ENCODE measurements around the gene LECT2.

The LECT2 gene

DNA sequence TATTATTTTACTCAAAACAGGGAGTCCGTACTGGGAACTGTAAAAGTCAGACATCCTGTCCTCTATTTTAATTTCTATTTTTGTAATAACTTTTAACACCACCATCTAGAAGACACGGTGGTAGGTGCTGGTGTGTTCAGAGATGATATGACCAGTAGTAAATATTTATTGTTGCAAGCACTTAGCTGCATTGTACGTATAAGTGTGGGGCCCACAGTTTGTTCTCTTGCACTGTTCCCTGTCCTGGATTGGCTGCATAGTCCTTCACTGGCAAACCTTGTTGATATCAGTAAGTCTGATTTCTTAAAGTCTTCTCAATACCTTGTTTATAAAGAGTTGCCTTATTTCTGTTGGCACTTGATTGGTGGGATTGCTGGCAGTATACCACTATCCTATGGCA is 34.6 kb downstream of the LECT2 start:
- DNase-seq: no peak
- no peak overlapping the region for H3K27ac ChIP-seq
- in situ Hi-C loops (cut with HindIII; ENCODE audit: low pct_ligation_motif_present, low sequenced_read_pairs): no loop called here
- H3K4me3 ChIP-seq (ENCODE audit: low read depth, low read length): no peak overlapping the region
- H3K36me3 ChIP-seq (replicated peaks): no peaks in the 10 kb centered on the region
- TF ChIP-seq CTCF (IDR thresholded peaks at IDR 0.05; ENCODE audit: low read depth, low read length, missing control alignments): no peak
- peaks cover 2% of the 10 kb centered on the region for H3K27me3 ChIP-seq (replicated peaks)

GRCh38 chr5:135916638-135917263 is 38.0 kb downstream of the LECT2 start:
- no peak for TF ChIP-seq CTCF (IDR thresholded peaks at IDR 0.05; ENCODE audit: low read depth, low read length, missing control alignments)
- no peak overlapping the region for H3K27ac ChIP-seq
- in situ Hi-C loops (cut with HindIII; ENCODE audit: low pct_ligation_motif_present, low sequenced_read_pairs): no loop called here
- H3K4me3 ChIP-seq (ENCODE audit: low read depth, low read length): no peak overlapping the region
- peaks cover 18% of the 10 kb centered on the region for H3K27me3 ChIP-seq (replicated peaks)
- DNase-seq: no peak
- H3K36me3 ChIP-seq (replicated peaks): no peaks in the 10 kb centered on the region

DNA sequence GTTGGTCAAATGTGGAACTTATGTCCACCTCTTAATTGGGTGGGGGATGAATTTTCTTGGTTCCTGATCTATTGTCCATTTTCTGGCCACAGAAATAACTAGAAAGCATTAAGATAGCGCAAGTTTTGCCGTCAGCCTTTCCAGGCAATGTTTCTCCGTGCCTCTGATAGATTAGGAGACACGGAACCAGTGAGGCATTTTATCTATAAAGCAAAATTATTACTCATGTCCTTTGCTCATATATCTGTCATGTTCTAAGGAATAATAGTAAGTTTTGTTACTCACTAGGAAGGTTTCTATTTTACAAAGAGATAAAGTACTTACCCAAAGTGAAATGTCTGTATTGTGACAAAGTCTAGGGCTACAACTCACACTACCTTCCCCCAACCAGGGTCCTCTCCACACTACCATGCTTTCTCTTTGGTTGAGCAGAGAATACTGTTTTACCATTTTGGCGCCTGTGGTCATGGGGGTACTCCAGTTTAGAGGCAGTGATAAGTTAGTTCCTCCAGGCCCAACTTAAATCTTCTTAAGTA is 39.2 kb downstream of the LECT2 start:
- no peak overlapping the region for H3K27ac ChIP-seq
- no peaks in the 10 kb centered on the region for H3K36me3 ChIP-seq (replicated peaks)
- peaks cover 20% of the 10 kb centered on the region for H3K27me3 ChIP-seq (replicated peaks)
- no peak for DNase-seq
- in situ Hi-C loops (cut with HindIII; ENCODE audit: low pct_ligation_motif_present, low sequenced_read_pairs): no loop called here
- H3K4me3 ChIP-seq (ENCODE audit: low read depth, low read length): no peak overlapping the region
- TF ChIP-seq CTCF (IDR thresholded peaks at IDR 0.05; ENCODE audit: low read depth, low read length, missing control alignments): no peak

DNA sequence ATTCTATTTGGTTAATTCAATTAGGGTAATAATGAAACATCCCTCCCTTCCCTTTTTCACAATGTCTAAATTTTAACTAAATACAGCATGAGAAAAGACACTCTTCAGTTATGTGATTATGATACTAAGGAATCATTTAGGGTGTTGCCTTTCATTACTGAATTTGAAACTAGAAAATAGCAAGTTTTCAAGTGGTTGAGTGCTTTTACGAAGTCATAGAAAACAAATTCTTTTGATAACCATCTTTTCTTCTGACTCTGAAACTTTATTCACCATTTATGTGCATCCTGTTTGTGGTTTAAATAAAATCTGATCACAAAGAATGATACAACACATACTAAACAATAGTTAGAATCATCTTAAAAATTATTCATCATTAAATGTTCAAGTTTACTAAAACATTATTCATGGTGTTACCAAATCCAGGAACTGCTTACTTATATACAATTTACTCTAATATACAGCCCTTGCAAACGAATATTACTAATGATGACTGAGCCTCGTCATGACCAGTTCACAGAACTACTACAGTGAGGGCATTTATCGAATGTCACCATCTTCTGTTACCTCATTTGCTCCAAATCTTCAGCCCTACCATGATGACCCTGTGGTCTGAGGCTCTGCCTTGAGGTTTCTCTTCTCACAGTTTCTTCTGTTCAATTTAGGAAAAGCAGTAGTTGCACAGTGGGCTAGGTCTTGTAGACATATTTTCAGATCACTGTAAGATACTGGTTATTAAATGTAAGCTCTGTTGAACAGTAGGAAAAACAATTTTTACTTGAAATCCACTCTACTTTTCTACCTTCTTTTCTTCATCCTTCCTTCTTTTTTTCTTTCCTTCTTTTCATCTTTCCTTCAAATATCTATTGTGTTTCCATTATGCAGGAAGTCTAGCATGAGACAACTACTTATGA is 40.8 kb downstream of the LECT2 start:
- Histone ChIP-seq H3K36me3 (replicated peaks) (no peaks in the 10 kb centered on the region), H3K4me3 (ENCODE audit: low read depth, low read length) (no peak overlapping the region), H3K27me3 (replicated peaks) (peaks cover 20% of the 10 kb centered on the region), H3K27ac (no peak overlapping the region)
- no peak for TF ChIP-seq CTCF (IDR thresholded peaks at IDR 0.05; ENCODE audit: low read depth, low read length, missing control alignments)
- DNase-seq: no peak
- in situ Hi-C loops (cut with HindIII; ENCODE audit: low pct_ligation_motif_present, low sequenced_read_pairs): no loop called here

- no peak for TF ChIP-seq CTCF (IDR thresholded peaks at IDR 0.05; ENCODE audit: low read depth, low read length, missing control alignments)
- in situ Hi-C loops (cut with HindIII; ENCODE audit: low pct_ligation_motif_present, low sequenced_read_pairs): no loop called here
- H3K27me3 ChIP-seq (replicated peaks): no peaks in the 10 kb centered on the region
Measured at GRCh38 chr5:135905144-135905543, 49.6 kb downstream of the LECT2 start.

More at GRCh38 chr5:135905144-135905543, 49.6 kb downstream of the LECT2 start:
- no peak for DNase-seq
- H3K36me3 ChIP-seq (replicated peaks): no peaks in the 10 kb centered on the region
- no peak overlapping the region for H3K27ac ChIP-seq
- no peak overlapping the region for H3K4me3 ChIP-seq (ENCODE audit: low read depth, low read length)

Measured in brain microvascular endothelial cell (primary cell).